ENCODE results near the gene GMEB2.
A peak's percentile ranks its signal among the peaks of the same experiment; 100 is the strongest.
"Not testable (repeated sequence)": the region's sequence is repeated elsewhere in the genome, so short reads cannot be mapped to it uniquely, and the experiment has no call there.

GMEB2 gene, protein sequence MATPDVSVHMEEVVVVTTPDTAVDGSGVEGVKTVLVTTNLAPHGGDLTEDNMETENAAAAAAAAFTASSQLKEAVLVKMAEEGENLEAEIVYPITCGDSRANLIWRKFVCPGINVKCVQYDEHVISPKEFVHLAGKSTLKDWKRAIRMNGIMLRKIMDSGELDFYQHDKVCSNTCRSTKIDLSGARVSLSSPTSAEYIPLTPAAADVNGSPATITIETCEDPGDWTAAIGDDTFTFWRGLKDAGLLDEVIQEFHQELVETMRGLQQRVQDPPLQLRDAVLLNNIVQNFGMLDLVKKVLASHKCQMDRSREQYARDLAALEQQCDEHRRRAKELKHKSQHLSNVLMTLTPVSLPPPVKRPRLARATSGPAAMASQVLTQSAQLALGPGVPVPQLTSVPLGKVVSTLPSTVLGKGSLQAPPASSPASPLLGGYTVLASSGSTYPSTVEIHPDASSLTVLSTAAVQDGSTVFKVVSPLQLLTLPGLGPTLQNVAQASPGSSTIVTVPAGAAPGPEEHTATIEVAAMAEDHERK

GRCh38 chr20:63626424-63627128, at the start of gene GMEB2:
TSS of gene GMEB2 (minus strand) at chr20:63627101. CDS start at chr20:63619397, 7,704 bp downstream.
- H3K27ac ChIP-seq (ENCODE audit: low read depth, low read length) = peak within 1 kb of the TSS; percentile 97
- H3K9ac ChIP-seq (ENCODE audit: low read length) = peak within 1 kb of the TSS; percentile 82
- no peaks in the 10 kb centered on the region for H3K9me3 ChIP-seq (ENCODE audit: low read length)
- no peaks in the 10 kb centered on the region for H3K36me3 ChIP-seq (ENCODE audit: insufficient read depth, low read length)
- no peaks in the 10 kb centered on the region for H3K27me3 ChIP-seq (ENCODE audit: control insufficient read depth in 1 of 2, insufficient read depth in 2 of 2, low read length in 2 of 2)
- peak within 1 kb of the TSS; percentile 79 to 99 for H3K4me3 ChIP-seq (ENCODE audit: low read depth in 1 of 2, low read length in 2 of 2)
- peaks cover 10% of the 10 kb centered on the region for H3K4me1 ChIP-seq (ENCODE audit: insufficient read depth, low read length)

- Histone ChIP-seq H3K27ac (ENCODE audit: low read depth, low read length) (no peak overlapping the region), H3K27me3 (ENCODE audit: control insufficient read depth in 1 of 2, insufficient read depth in 2 of 2, low read length in 2 of 2) (no peaks in the 10 kb centered on the region), H3K9me3 (ENCODE audit: low read length) (no peaks in the 10 kb centered on the region), H3K4me3 (ENCODE audit: low read depth in 1 of 2, low read length in 2 of 2) (no peak overlapping the region), H3K9ac (ENCODE audit: low read length) (no peak overlapping the region), H3K4me1 (ENCODE audit: insufficient read depth, low read length) (no peaks in the 10 kb centered on the region), H3K36me3 (ENCODE audit: insufficient read depth, low read length) (peaks cover 24% of the 10 kb centered on the region)
Observed at GRCh38 chr20:63675681-63676368, 48.9 kb upstream of the GMEB2 start.

DNA sequence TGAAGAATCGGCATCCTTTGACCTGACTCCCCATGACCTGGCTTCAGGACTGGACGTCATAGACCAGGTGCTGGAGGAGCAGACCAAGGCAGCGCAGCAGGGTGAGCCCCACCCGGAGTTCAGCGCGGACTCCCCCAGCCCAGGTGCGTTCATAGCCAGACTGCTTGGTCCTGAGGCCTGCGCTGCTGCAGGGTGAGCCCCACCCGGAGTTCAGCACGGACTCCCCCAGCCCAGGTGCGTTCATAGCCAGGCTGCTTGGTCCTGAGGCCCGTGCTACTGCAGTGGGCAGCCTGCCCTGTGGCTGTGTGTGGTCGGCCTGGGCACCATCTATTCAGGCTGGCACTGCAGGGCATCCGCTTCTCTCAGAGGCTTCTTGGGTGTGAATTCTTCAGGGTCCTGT, 47.0 kb upstream of the GMEB2 start:
- Histone ChIP-seq H3K9ac (ENCODE audit: low read length) (no peak overlapping the region), H3K27ac (ENCODE audit: low read depth, low read length) (no peak overlapping the region), H3K4me1 (ENCODE audit: insufficient read depth, low read length) (no peaks in the 10 kb centered on the region), H3K36me3 (ENCODE audit: insufficient read depth, low read length) (peaks cover 25% of the 10 kb centered on the region), H3K9me3 (ENCODE audit: low read length) (no peaks in the 10 kb centered on the region), H3K27me3 (ENCODE audit: control insufficient read depth in 1 of 2, insufficient read depth in 2 of 2, low read length in 2 of 2) (no peaks in the 10 kb centered on the region), H3K4me3 (ENCODE audit: low read depth in 1 of 2, low read length in 2 of 2) (no peak overlapping the region)

DNA sequence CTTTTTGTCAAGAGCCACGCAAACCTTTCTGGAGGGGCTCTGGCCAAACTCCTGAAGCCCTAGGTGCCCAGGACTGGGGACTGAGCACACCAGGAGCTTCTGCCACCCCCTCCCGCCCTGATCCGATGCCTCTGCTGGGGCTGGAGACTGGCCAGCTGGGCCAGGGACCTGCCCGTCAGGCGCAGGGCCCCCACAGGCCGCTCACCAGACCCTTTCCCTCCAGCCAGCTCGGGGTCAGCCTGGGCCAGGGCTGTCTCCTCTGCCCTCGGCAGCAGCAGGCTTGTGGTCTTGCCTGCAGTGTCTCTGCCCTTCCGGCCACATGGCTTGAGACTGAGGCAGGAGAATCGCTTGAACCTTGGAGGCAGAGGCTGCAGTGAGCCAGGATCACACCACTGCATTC, 45.8 kb upstream of the GMEB2 start:
- no peak overlapping the region for H3K9ac ChIP-seq (ENCODE audit: low read length)
- H3K4me1 ChIP-seq (ENCODE audit: insufficient read depth, low read length) = no peaks in the 10 kb centered on the region
- H3K9me3 ChIP-seq (ENCODE audit: low read length) = no peaks in the 10 kb centered on the region
- no peak overlapping the region for H3K27ac ChIP-seq (ENCODE audit: low read depth, low read length)
- no peak overlapping the region for H3K4me3 ChIP-seq (ENCODE audit: low read depth in 1 of 2, low read length in 2 of 2)
- peaks cover 24% of the 10 kb centered on the region for H3K36me3 ChIP-seq (ENCODE audit: insufficient read depth, low read length)
- H3K27me3 ChIP-seq (ENCODE audit: control insufficient read depth in 1 of 2, insufficient read depth in 2 of 2, low read length in 2 of 2) = no peaks in the 10 kb centered on the region

DNA sequence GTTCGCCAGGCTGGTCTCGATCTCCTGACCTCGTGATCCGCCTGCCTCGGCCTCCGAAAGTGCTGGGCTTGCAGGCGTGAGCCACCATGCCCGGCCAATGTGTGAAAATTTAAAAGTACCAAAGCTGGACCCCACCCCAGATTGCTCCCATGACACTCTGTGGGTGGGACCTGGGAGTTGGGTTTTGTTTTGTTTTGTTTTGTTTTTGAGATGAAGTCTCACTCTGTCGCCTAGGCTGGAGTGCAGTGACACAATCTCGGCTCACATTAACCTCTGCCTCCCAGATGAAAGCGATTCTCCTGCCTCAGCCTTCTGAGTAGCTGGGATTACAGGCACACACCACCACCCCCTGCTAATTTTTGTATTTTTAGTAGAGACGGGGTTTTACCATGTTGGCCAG, 44.8 kb upstream of the GMEB2 start:
- not testable (repeated sequence) for H3K4me1 ChIP-seq (ENCODE audit: insufficient read depth, low read length); H3K27ac ChIP-seq (ENCODE audit: low read depth, low read length); H3K27me3 ChIP-seq (ENCODE audit: control insufficient read depth in 1 of 2, insufficient read depth in 2 of 2, low read length in 2 of 2); H3K9me3 ChIP-seq (ENCODE audit: low read length); H3K9ac ChIP-seq (ENCODE audit: low read length); H3K4me3 ChIP-seq (ENCODE audit: low read depth in 1 of 2, low read length in 2 of 2)
- H3K36me3 ChIP-seq (ENCODE audit: insufficient read depth, low read length) = peaks cover 27% of the 10 kb centered on the region

GRCh38 chr20:63668351-63668750, 41.5 kb upstream of the GMEB2 start:
- Histone ChIP-seq H3K9ac (ENCODE audit: low read length) (no peak overlapping the region), H3K27ac (ENCODE audit: low read depth, low read length) (no peak overlapping the region), H3K36me3 (ENCODE audit: insufficient read depth, low read length) (peaks cover 18% of the 10 kb centered on the region), H3K4me3 (ENCODE audit: low read depth in 1 of 2, low read length in 2 of 2) (no peak overlapping the region), H3K27me3 (ENCODE audit: control insufficient read depth in 1 of 2, insufficient read depth in 2 of 2, low read length in 2 of 2) (no peaks in the 10 kb centered on the region), H3K4me1 (ENCODE audit: insufficient read depth, low read length) (no peaks in the 10 kb centered on the region), H3K9me3 (ENCODE audit: low read length) (no peaks in the 10 kb centered on the region)

GRCh38 chr20:63667858-63668257, 41.0 kb upstream of the GMEB2 start:
- H3K27ac ChIP-seq (ENCODE audit: low read depth, low read length) = no peak overlapping the region
- H3K9ac ChIP-seq (ENCODE audit: low read length) = no peak overlapping the region
- no peaks in the 10 kb centered on the region for H3K27me3 ChIP-seq (ENCODE audit: control insufficient read depth in 1 of 2, insufficient read depth in 2 of 2, low read length in 2 of 2)
- no peaks in the 10 kb centered on the region for H3K9me3 ChIP-seq (ENCODE audit: low read length)
- H3K4me3 ChIP-seq (ENCODE audit: low read depth in 1 of 2, low read length in 2 of 2) = no peak overlapping the region
- no peaks in the 10 kb centered on the region for H3K4me1 ChIP-seq (ENCODE audit: insufficient read depth, low read length)
- peaks cover 22% of the 10 kb centered on the region for H3K36me3 ChIP-seq (ENCODE audit: insufficient read depth, low read length)

DNA sequence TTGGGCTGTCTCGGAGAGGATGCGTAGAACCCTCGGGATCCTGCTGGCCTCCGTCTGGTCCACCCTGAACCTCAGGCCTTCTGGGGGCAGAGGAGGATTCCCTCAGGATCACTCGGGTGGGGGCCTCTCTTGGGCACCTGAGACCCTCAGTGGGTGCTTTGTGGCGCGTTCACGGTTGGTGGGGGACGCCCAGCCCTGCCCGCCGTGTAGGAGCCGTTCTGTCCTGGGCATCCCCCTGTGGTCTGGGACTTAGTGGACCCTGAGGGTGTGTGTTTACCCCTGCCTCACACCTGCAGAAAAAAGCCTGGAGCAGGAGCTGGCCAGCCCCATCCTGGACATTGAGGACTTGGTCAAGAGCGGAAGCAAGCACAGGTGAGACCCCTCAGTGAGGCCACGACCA, 38.8 kb upstream of the GMEB2 start:
- no peaks in the 10 kb centered on the region for H3K27me3 ChIP-seq (ENCODE audit: control insufficient read depth in 1 of 2, insufficient read depth in 2 of 2, low read length in 2 of 2)
- peaks cover 43% of the 10 kb centered on the region for H3K36me3 ChIP-seq (ENCODE audit: insufficient read depth, low read length)

DNA sequence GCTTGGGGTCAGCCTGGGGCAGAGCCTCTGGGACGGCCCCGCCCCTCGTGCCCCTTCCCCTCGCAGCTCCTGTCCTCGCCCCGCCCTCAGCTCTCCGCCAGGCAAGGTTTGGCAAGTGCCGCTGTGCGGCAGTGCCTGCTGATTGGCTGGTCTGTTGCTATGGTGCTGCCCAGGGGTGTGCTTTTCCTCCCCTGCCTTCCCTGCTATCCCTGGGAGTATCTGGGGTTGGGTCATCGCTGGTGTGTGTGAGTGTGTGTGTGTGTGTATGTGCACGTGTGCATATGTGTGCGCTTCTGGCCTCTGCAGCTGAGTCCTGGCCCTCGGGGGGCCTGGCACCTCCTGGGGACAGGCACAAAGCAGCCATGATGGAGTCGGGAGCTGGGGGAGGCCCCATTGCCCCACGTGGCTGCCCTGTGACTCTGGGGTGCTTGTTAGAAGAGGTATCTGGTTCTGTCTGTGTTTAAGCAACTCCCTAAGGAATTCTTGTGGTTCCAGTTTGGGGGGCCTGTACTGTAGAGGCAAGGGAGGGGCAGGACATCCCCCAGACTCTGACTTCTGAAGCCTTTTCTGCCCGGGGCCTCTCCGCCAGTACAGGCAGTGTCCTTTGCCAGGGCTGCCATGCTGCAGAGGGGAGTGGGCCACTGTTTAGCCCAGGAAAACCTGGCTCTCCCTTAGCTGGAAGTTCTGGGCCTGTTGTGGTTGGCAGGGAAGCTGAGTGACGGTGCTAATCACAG, 38.1 kb upstream of the GMEB2 start:
- no peaks in the 10 kb centered on the region for H3K4me1 ChIP-seq (ENCODE audit: insufficient read depth, low read length)
- no peaks in the 10 kb centered on the region for H3K9me3 ChIP-seq (ENCODE audit: low read length)
- no peak overlapping the region for H3K9ac ChIP-seq (ENCODE audit: low read length)
- no peaks in the 10 kb centered on the region for H3K27me3 ChIP-seq (ENCODE audit: control insufficient read depth in 1 of 2, insufficient read depth in 2 of 2, low read length in 2 of 2)
- no peak overlapping the region for H3K27ac ChIP-seq (ENCODE audit: low read depth, low read length)
- peaks cover 43% of the 10 kb centered on the region for H3K36me3 ChIP-seq (ENCODE audit: insufficient read depth, low read length)
- no peak overlapping the region for H3K4me3 ChIP-seq (ENCODE audit: low read depth in 1 of 2, low read length in 2 of 2)

More for the DNA sequence above, 38.8 kb upstream of the GMEB2 start:
- H3K9ac ChIP-seq (ENCODE audit: low read length) = no peak overlapping the region
- H3K4me3 ChIP-seq (ENCODE audit: low read depth in 1 of 2, low read length in 2 of 2) = no peak overlapping the region
- H3K27ac ChIP-seq (ENCODE audit: low read depth, low read length) = no peak overlapping the region
- H3K9me3 ChIP-seq (ENCODE audit: low read length) = no peaks in the 10 kb centered on the region
- H3K4me1 ChIP-seq (ENCODE audit: insufficient read depth, low read length) = no peaks in the 10 kb centered on the region

- H3K9ac ChIP-seq (ENCODE audit: low read length) = no peak overlapping the region
- H3K4me3 ChIP-seq (ENCODE audit: low read depth in 1 of 2, low read length in 2 of 2) = no peak overlapping the region
- no peaks in the 10 kb centered on the region for H3K9me3 ChIP-seq (ENCODE audit: low read length)
- H3K36me3 ChIP-seq (ENCODE audit: insufficient read depth, low read length) = peaks cover 43% of the 10 kb centered on the region
- no peaks in the 10 kb centered on the region for H3K27me3 ChIP-seq (ENCODE audit: control insufficient read depth in 1 of 2, insufficient read depth in 2 of 2, low read length in 2 of 2)
- peaks cover 4% of the 10 kb centered on the region for H3K4me1 ChIP-seq (ENCODE audit: insufficient read depth, low read length)
- H3K27ac ChIP-seq (ENCODE audit: low read depth, low read length) = no peak overlapping the region
Observed at GRCh38 chr20:63664143-63664851, 37.4 kb upstream of the GMEB2 start.
